Glomerular visceral epithelial cell (primary cell): ENCODE measurements around the gene SPECC1.
A peak's percentile ranks its signal among the peaks of the same experiment; 100 is the strongest.
"Not testable (repeated sequence)": the region's sequence is repeated elsewhere in the genome, so short reads cannot be mapped to it uniquely, and the experiment has no call there.

Experiments used
- DNase-seq: peaks from one replicate; pipeline ENCODE4 v3.0.0-alpha.2; 2016; ENCODE audit errors: extremely low spot score

The SPECC1 gene

GRCh38 chr17:20173091-20173490, 163.9 kb downstream of the SPECC1 start:
- peak; percentile 21 for DNase-seq

- DNase-seq: peak; percentile 89
These were observed 165.6 kb downstream of the SPECC1 start for GRCh38 chr17:20174588-20175265.

- no peak for DNase-seq
These were observed 169.9 kb downstream of the SPECC1 start for GRCh38 chr17:20179041-20179440.

GRCh38 chr17:20180661-20181060, 171.5 kb downstream of the SPECC1 start:
- DNase-seq: no peak

- no peak for DNase-seq
These were observed 175.0 kb downstream of the SPECC1 start for GRCh38 chr17:20184181-20184580.

- no peak for DNase-seq
These were observed 175.9 kb downstream of the SPECC1 start for GRCh38 chr17:20184977-20185619.

GRCh38 chr17:20187049-20187448, 177.9 kb downstream of the SPECC1 start:
- DNase-seq: peak; percentile 42

- peak; percentile 67 for DNase-seq
These were observed 180.1 kb downstream of the SPECC1 start for GRCh38 chr17:20189302-20189701.

- DNase-seq: no peak
These were observed 180.8 kb downstream of the SPECC1 start for GRCh38 chr17:20189979-20190378.

- no peak for DNase-seq
These were observed 181.4 kb downstream of the SPECC1 start for GRCh38 chr17:20190605-20191004.

GRCh38 chr17:20191056-20191455, 181.9 kb downstream of the SPECC1 start:
- DNase-seq: peak; percentile 53

GRCh38 chr17:20196286-20196685, 187.1 kb downstream of the SPECC1 start:
- not testable (repeated sequence) for DNase-seq

- no peak for DNase-seq
These were observed 188.2 kb downstream of the SPECC1 start for GRCh38 chr17:20197272-20197926.

GRCh38 chr17:20200016-20200795, 191.0 kb downstream of the SPECC1 start:
- DNase-seq: no peak

GRCh38 chr17:20200865-20201458, 191.8 kb downstream of the SPECC1 start:
- DNase-seq: no peak

- DNase-seq: no peak
These were observed 193.0 kb downstream of the SPECC1 start for GRCh38 chr17:20202141-20202621.

GRCh38 chr17:20203018-20203417, 193.9 kb downstream of the SPECC1 start:
- DNase-seq: no peak

- DNase-seq: peak; percentile 92
These were observed 194.7 kb downstream of the SPECC1 start for GRCh38 chr17:20203761-20204263.

- no peak for DNase-seq
These were observed 196.4 kb downstream of the SPECC1 start for GRCh38 chr17:20205609-20206008.

- DNase-seq: peak; percentile 75
These were observed 196.9 kb downstream of the SPECC1 start for GRCh38 chr17:20206068-20206467.

GRCh38 chr17:20206591-20206990, 197.4 kb downstream of the SPECC1 start:
- peak; percentile 85 for DNase-seq
